GM21717 (cell line): ENCODE measurements around the gene OR2H2.

Source experiments
- ATAC-seq: cut with Tn5 transposase; IDR thresholded peaks from one replicate; pipeline ENCODE4 v1.9.1; 2021; ENCODE audit warnings: mild to moderate bottlenecking, moderate library complexity; ENCODE audit not compliant: unreplicated experiment

The OR2H2 gene

DNA sequence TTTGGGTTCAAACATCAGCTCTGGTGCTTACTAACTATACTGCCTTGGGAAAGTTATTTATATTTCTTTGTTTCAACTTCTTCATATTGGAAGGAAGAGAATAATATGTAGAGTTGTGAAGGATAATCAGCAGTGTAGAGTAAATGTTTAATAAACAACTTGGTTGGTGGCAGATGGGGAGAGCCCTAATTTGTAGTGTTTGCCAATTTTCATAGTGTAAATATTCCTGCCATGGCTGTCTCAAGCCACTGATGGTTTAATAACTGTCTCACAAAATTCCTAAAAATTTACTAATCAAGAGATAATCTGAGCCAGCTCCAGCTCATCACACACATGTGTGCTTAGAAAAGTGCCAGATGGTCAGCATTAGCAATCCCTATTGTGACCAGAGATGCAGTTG, at the start of gene OR2H2:
Gene OR2H2, plus strand, starts transcription at position 301 of the 400 bp plus-strand sequence. CDS start 2,824 bp downstream, outside the sequence.
- ATAC-seq: no peak

DNA sequence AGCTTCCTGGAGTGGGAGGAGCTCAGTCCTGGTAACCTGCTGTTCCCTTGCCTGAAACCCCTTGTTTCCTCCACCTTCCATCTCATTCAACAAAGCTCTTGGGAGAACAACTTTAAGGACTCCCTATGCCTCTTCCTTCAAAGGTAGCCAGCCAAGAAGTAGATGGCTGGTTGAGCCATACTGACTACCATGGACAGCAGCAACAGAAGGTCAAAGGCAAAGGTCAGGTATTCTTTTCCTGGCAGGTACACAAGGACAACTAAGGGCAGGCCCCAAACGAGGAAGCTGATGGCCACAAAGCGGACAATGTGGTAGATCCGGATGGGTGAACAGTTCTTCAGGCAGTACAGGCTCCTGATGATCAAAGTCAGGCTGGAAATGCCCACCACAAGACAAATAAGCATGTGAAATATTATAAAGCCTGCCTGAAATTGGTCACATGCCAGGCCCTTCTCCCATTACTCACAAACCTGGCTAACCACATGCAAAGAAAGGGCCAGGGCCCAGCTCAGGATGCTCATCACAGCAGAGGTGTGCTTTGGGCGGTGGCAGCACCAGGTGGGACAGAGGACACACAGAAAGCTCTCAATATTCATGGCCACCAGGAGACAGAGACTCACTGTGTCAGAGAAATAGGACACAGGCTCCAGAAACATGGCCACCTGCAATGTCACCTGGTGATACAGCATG, 47.1 kb upstream of the OR2H2 start:
- no peak for ATAC-seq

DNA sequence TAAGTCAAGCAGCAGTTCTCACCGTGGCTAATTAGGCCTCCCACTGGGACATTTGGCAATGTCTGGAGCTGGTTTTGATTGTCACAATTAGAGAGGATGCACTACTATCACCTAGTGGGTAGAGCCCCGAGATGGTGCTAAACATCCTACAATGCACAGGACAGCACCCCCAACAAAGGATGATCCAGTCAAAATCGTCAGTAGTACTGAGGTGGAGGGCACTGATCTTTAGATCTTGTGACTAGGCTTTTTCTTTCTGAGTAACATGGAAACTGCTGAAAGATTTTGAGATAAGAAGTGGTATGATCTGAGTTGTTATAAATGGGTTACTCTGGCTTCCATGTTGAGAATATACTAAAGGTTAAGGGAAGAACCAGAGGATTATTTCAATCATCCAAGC, 37.3 kb upstream of the OR2H2 start:
- no peak for ATAC-seq

DNA sequence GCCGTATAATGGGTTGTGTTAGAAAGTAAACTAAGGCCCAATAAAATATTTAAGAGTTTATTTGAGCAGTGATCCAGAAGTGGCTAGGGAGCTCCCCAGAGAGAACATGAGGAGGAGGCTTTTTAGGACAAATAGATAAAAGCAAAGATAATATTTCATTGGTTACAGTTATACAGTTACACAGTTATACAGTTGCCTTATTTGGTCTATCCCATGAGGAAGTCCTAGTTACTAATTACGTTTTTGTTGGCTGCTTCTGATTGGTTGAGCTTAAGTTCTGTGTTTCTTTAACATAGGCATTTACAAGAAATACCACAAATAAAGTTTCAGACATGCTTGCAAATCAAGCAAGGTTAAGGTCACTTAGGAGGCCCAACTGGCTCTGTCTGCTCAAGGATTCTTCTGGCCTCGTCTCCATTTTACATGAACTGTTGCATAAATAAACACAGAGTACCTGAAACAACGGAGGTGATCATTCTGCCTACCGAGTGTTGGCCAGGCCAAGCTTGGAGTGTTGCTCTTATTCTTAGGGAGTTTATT, 32.3 kb upstream of the OR2H2 start:
- ATAC-seq: peak; percentile 83

DNA sequence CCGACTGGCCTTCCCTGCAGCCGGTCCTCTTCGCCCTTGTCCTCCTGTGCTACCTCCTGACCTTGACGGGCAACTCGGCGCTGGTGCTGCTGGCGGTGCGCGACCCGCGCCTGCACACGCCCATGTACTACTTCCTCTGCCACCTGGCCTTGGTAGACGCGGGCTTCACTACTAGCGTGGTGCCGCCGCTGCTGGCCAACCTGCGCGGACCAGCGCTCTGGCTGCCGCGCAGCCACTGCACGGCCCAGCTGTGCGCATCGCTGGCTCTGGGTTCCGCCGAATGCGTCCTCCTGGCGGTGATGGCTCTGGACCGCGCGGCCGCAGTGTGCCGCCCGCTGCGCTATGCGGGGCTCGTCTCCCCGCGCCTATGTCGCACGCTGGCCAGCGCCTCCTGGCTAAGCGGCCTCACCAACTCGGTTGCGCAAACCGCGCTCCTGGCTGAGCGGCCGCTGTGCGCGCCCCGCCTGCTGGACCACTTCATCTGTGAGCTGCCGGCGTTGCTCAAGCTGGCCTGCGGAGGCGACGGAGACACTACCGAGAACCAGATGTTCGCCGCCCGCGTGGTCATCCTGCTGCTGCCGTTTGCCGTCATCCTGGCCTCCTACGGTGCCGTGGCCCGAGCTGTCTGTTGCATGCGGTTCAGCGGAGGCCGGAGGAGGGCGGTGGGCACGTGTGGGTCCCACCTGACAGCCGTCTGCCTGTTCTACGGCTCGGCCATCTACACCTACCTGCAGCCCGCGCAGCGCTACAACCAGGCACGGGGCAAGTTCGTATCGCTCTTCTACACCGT, 31.5 kb upstream of the OR2H2 start:
- no peak for ATAC-seq

DNA sequence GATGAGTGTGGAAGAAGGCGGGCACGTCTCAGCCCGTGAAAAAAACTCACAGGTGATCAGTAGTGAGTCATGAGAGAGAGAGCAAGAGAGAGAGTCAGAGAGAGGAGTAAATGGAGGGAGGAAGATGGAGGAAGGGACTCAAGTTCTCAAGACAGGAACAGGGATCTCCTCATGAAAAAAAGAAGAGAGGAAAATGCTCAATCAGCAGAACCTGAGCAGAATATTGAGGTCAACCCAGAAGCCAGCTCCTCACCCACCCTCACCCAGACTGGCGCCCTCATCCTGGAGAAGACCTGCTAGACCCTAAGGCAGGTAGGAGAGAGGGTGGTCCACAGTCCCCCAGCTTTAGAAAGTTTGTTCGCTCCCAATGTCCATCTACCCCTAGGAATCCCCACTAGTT, 30.2 kb upstream of the OR2H2 start:
- no peak for ATAC-seq

DNA sequence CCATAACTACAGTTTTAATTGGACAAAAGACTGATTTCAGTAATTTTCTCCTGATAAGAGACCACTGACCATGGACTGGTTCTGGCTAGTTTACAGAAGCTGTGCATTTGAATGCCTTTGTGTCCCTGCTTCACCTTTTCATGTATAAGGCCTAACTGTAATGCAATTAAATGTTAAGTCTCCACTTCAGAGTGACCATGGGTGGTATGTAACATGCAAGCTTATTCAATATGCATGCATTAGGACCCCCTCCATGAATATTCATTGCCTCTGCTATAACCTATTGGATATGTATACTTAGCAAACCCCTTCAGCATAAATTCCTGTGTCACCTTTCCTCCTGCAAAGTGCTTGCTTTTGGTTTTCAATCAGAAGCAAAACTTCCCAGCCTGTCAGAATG, 27.6 kb upstream of the OR2H2 start:
- ATAC-seq: no peak

DNA sequence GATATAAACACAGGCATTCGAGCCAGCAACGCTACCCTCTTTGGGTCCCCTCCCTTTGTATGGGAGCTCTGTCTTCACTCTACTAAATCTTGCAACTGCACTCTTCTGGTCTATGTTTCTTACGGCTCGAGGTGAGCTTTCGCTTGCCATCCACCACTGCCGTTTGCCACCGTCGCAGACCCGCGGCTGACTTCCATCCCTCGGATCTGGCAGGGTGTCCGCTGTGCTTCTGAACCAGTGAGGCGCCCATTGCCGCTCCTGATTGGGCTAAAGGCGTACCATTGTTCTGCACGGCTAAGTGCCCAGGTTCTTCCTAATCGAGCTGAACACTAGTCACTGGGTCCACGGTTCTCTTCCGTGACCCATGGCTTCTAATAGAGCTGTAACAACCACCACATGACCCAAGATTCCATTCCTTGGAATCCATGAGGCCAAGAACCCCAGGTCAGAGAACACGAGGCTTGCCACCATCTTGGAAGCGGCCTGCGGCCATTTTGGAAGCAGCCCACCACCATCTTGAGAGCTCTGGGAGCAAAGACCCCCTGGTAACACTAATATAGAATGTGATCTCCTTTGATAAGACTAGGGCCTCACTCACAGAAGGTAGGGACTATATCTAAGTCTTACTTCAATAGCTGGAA, 26.4 kb upstream of the OR2H2 start:
- ATAC-seq: no peak

DNA sequence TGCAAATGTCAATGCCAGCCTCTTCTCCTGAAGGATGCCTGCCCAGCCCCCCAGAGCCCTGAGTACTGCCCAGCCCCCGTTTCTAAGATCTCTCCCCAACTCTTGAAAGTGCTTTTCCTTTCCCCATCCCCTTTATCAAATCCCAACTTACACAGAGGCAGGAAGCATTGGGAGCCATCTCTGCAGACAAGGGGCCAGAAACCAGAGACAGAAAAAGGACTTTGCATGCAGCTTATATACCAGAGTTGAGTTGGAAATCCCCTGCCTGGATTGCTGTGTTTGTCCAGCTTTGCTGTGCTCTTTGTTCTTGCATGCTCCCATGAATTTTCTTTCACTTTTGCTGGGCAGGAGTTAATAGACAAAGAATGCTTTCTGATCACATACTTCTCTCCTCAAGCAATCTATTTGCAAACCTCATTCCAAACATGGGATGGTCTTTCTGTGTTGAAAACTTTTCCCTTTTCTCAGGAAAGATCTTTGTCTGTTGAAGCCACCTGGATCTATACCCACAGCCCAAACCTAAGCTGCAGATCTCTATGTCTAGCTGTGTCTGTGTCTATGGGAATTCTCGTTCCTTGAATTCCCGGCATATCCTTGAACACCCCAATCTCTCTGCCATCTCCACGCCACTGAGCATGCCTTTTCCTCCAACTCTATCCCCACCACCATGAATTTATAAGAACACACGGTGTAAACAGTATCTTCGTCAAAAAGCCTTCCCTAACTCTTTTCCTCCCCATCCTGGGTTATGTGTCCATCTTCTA, 25.2 kb upstream of the OR2H2 start, which contains the start of gene UBD:
Gene UBD, minus strand, starts transcription at position 209 of the 764 bp plus-strand sequence. Its CDS starts 31 bp downstream, at position 178.
- no peak for ATAC-seq

DNA sequence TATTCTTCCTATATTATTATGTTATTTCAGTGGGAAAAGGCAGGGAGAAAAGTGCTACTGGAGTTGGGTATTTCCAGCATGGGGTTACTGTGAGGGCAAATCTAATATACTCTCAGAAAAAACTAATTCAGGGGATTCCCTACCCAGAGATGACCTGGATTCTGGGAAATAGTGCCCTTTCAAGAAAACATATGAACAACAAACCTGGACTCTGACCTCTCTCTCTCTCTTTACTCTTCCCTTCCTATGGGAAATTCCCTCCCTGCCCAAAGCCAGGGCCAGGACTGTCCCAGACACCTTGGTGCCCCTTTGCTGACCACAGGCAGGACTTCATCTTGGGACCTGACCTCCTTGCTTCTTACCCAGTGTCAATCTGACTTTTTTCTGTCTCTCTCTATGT, 23.8 kb upstream of the OR2H2 start:
- ATAC-seq: no peak

DNA sequence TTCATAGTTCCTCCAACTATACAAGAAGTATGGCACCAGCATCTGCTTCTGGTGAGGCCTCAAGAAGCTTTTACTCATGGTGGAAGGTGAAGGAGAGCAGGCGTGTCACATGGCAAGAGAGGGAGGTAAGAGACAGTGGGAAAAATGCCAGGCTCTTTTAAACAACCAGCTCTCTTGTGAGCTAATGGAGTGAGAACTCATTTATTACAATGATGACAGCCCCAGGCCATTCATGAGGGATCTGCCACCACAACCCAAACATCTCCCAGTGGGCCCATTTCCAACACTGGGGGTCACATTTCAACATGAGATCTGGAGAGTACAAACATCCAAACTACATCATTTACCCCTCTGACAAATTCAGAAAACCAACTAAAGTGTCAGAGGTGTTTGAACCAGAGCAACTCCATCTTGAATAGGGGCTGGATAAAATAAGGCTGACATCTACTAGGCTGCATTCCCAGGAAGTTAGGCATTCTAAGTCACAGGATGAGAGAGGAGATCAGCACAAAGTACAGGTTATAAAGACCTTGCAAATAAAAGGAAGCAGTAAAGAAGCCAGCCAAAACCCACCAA, 23.2 kb upstream of the OR2H2 start:
- no peak for ATAC-seq

DNA sequence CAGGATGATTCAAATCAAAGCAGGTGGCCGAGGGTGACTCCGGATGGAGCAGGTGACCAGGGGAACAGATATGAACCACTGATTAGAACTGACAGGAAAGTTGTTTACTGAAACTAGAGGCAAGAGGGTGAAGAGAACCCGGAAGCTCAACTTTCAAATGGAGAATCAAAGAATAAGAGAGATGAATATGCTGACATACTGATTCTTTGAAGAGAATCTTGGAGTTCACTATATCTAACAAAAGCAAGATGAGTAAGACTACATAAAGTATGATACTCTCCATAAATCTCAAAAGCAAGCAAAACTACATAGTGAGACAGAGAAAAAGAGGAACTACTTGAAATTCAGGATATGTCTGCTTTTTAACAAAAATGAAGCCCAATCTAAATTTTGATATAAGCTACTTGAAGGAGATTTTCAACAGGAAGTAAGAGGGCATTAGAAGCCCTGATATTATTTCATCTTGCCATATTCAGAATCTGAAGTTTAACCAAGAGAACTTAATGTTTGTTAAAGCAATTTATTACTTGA, 21.4 kb upstream of the OR2H2 start:
- ATAC-seq: no peak

DNA sequence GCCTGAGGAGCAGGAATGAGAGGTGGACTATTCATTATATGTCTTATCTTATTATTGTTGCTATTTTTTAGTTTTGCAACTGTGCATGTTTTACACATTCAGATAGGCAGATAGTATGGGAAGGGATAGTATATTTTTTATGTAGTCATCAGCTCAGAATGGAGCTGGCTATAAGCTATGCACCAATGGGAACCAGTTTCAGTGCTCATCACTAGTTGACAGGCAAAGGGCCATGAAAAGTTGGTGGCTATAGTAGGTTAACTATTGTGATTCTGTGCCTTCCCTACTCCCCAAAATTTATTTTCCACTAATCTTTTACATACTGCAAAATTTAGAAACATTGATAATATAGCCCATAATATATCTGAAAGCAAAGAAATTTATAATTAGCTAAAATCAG, 20.0 kb upstream of the OR2H2 start:
- ATAC-seq: no peak

DNA sequence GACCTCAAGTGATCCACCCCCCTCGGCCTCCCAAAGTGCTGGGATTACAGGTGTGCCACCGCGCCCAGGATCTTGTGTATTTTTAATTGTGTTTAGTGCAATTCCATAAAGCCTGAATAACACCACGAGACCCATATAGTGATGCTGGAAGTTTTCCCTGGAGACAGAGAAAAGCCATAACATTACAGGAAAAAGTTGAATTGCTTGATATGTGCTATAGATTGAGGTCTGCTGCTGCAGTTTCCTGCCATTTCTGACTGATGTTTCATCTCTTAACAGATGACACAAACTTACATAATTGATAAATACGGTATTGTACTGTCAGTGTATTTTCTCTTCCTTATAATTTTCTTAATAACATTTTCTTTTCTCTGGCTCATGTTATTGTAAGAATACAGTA, 18.1 kb upstream of the OR2H2 start:
- no peak for ATAC-seq

DNA sequence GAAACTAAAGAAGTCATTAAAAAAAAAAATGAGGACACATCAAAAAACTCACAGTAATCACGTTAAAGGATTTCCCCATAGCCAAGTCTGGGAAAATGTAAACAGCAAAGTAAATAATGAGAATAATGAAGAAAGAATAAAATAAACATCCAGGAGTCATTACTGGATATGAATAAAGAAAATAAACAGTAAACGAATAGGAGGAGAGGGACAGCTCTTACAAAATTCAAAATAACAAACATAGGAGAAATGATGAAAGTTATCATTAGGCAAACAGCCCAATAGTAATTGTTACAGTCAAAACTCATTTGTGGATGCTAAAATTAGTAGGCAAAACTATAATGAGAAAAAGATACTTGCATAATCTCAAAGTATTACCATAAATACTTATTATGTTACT, 17.4 kb upstream of the OR2H2 start:
- ATAC-seq: no peak

DNA sequence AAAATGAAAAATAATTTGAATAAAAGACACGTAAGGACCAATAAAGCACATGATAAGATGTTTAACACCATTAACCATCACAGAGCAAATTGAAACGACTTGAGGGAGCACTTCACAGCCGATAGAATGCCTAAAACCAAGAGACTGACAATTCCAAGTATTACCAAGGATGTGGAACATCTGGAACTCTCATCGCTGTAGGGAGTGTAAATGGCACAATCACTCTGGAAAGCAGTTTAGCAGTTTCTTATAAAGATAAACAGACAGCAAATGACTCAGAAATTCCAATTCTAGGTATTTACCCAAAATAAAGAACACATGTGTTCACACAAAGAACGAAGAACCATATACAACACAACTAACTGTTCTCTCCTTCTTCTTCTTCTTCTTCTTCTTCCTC, 16.9 kb upstream of the OR2H2 start:
- ATAC-seq: no peak

DNA sequence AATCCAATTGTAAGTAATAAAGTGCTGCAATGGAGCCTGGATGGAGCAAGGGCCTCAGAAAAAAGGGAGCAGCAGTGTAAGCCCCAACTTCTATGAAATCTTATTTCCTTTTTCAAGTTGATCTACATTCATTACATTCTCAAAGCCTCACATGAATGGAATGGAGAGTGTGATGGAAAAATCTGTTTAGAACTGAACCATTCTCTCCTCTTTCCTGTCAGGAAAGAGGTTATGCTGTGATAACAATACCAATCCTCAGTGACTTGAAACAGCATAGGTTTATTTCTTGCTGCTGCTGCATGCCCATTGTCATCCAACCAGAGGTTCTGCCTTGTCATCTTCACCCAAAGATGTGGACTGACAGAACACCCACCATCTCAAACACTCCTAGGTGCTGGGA, 8.9 kb upstream of the OR2H2 start:
- ATAC-seq: no peak

DNA sequence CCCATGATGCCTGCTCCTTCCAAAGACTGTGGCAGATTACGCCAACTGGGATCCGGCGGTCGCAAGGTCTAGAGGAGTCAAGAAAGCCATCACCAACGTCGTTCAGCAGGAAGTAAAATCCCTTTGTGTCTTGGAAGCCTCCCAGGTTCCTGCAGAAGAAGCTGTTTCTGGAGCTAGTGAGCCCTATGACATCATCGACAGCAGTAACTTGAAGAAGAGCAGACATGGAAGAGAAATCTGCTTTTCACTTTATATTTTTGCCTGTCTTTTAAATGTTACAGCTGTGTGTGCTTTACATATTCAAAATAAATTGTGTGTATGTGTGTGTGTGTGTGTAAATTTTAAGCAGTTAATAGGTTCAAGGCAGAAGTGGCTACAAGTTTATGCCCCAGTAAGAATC, 7.4 kb upstream of the OR2H2 start:
- ATAC-seq: no peak

DNA sequence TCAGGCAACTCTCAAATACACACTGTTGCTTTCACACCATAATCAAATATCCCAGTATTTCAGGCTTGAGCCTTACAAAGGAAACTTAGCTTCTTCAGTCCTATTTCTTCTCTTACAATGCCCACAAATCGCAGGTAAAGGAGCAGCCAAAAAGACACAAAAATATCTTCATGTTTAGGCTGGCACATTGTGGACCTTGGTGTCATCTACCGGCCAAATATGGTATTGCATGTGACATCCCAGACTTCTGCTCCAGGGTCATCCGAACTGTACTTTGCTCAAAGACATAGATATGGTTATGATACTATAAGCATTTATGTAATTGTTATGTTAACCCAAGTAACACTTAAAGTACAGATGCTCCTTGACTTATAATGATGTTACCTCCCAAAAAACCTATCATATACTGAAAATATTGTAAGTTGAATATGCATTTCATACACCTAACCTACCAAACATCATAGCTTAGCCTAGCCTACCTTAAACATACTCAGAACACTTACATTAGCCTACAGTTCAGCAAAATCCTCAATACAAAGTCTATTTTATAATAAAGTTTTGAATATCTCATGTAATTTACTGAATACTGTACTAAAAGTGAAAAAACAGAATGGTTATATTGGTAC, 4.6 kb downstream of the OR2H2 start:
- ATAC-seq: no peak
